AG04450 (cell line): ENCODE results near the gene TTC28. TPM values are rescaled to one million over a fixed set of nuclear protein-coding genes. Genes with fewer than 3 reads are reported as not detected.
"Not testable (repeated sequence)": the region's sequence is repeated elsewhere in the genome, so short reads cannot be mapped to it uniquely, and the experiment has no call there.

Experiments
- CTCF ChIA-PET: fragments of 300-600, 350-600 bp; formaldehyde crosslinking; extraction: SDS; loops from one replicate; lab custom pipeline; 2022; ENCODE audit warnings: antibody characterized with exemption, inconsistent platforms; lab: Charles Lee
- POLR2A ChIA-PET: fragments of 350-600 bp; formaldehyde crosslinking; extraction: SDS; loops from one replicate; lab custom pipeline; 2021; ENCODE audit warnings: antibody characterized with exemption, inconsistent platforms; lab: Yijun Ruan, JAX
- DNase-seq: peaks from one replicate; pipeline ENCODE4 v3.0.0-alpha.2; 2011; ENCODE audit warnings: low read depth, low spot score
- H3K27ac ChIP-seq: one replicate; pipeline ENCODE4 v1.5.1; 2012; ENCODE audit warnings: low read depth, low read length, control low read depth
- H3K27me3 ChIP-seq: one replicate; pipeline ENCODE4 v1.6.0; 2012; ENCODE audit warnings: low read length; ENCODE audit not compliant: control insufficient read depth, insufficient read depth
- H3K4me3 ChIP-seq: 2 replicates; pipeline ENCODE4 v1.5.1; 2011; ENCODE audit warnings: mild to moderate bottlenecking, low read depth, low read length, control low read depth
- H3K9me3 ChIP-seq: 2 replicates; pipeline ENCODE4 v1.5.1; 2012; ENCODE audit warnings: low read length; ENCODE audit not compliant: control insufficient read depth, insufficient read depth
- polyA plus RNA-seq: library from polyadenylated mRNA; depleted of rRNA; stranded (reverse); fragments of >200 nt; gene quantifications from 2 replicates; pipeline ENCODE4 v1.2.3, GENCODE V29; 2011
- TF ChIP-seq, protein P1 (sequence below): IDR thresholded peaks from 2 replicates; pipeline ENCODE4 v1.5.1; 2011; ENCODE audit warnings: low read depth, low read length, control low read depth, inconsistent platforms

The TTC28 gene
- polyA plus RNA-seq, 1 experiment: 11.2 TPM

DNA sequence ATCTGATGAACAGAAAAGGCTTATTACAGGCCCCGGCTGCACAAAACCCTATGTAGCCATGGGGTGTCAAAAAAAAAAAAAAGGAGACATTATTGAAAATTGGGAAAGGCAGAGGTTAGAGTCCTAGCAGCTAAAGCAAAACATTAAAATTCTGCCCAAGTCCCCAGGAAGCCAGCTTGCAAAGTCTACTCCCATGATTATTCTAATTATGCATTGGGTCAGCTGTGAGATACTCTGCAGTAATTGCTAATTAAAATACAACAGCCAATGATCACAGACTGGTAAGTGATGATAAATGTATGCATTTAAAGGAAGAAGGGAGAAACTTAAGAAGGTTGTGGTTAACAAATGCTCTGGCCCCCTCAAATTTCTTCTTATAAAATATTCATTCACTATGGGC is 473.7 kb downstream of the TTC28 start:
- peaks cover 3% of the 10 kb centered on the region; the same call in 1 of the 2 replicates for H3K9me3 ChIP-seq
- H3K4me3 ChIP-seq: no peak overlapping the region
- no peak overlapping the region for H3K27ac ChIP-seq
- ChIA-PET POLR2A (no interaction called here), CTCF (no interaction called here)
- DNase-seq: no peak
- TF ChIP-seq, protein P1, sequence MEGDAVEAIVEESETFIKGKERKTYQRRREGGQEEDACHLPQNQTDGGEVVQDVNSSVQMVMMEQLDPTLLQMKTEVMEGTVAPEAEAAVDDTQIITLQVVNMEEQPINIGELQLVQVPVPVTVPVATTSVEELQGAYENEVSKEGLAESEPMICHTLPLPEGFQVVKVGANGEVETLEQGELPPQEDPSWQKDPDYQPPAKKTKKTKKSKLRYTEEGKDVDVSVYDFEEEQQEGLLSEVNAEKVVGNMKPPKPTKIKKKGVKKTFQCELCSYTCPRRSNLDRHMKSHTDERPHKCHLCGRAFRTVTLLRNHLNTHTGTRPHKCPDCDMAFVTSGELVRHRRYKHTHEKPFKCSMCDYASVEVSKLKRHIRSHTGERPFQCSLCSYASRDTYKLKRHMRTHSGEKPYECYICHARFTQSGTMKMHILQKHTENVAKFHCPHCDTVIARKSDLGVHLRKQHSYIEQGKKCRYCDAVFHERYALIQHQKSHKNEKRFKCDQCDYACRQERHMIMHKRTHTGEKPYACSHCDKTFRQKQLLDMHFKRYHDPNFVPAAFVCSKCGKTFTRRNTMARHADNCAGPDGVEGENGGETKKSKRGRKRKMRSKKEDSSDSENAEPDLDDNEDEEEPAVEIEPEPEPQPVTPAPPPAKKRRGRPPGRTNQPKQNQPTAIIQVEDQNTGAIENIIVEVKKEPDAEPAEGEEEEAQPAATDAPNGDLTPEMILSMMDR: no peak
- H3K27me3 ChIP-seq: no peaks in the 10 kb centered on the region

DNA sequence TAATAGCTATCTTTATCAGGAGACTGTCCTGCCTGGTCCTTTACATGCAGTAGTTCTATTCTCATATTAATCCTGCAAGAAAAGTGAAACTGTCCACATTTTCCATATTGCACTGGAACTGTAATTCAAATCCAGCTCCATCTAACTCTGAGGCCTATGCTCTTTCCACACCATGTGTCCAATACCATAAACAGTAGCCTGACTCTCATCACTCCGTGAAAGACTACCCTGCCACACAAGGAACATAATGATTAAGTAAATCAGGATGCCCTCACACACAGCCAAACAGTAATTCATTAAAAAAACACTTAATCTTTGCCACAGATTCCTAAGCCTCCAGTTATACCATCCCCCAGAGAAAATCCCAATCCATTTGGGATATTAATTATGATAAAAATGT is 475.3 kb downstream of the TTC28 start:
- ChIA-PET POLR2A (no interaction called here), CTCF (no interaction called here)
- peaks cover 3% of the 10 kb centered on the region; the same call in 1 of the 2 replicates for H3K9me3 ChIP-seq
- no peak for DNase-seq
- H3K4me3 ChIP-seq: no peak overlapping the region
- H3K27me3 ChIP-seq: no peaks in the 10 kb centered on the region
- TF ChIP-seq, protein P1: no peak
- H3K27ac ChIP-seq: no peak overlapping the region

DNA sequence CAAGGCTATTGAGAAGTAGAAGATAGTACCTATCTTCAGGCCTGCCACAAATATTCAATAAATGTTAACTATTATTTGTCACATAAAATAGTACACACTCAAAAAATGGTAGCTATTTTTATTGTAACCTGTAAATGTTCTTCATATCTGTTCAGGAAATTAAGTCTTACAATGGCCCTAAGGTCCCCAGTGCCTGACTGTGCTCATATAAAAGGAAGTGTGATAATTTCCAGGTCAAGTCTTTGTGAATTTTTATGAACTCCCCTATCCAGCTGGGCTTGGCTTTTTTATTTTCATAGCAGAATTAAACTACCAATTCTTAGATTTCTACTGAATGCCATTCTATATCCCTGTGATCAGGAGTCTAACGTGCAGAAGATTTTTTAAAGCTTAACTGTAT is 476.4 kb downstream of the TTC28 start:
- POLR2A ChIA-PET: no interaction called here
- Histone ChIP-seq H3K9me3 (no peaks in the 10 kb centered on the region), H3K27ac (no peak overlapping the region), H3K4me3 (no peak overlapping the region), H3K27me3 (no peaks in the 10 kb centered on the region)
- CTCF ChIA-PET: no interaction called here
- TF ChIP-seq, protein P1: no peak
- no peak for DNase-seq

DNA sequence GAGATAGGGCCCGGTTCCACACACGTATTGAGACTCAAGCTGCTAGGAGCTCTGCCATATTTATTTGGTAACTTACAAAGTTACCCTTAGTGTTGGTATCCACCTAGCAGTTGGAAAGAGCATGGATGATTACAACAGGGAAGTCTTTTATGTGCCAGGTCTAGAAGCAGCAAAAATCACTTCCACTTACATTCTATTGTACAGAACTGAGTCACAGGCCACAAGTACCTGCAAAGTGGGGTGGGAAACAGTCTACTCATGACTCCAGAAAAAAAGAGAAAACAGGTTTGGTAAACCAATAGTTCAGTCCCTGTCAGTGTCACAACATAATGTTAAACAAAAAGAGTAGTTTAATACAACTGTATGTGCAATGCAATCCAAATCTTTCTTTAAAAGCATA is 480.9 kb downstream of the TTC28 start:
- ChIA-PET CTCF (no interaction called here), POLR2A (no interaction called here)
- no peak for DNase-seq
- Histone ChIP-seq H3K9me3 (no peaks in the 10 kb centered on the region), H3K27ac (no peak overlapping the region), H3K27me3 (no peaks in the 10 kb centered on the region), H3K4me3 (no peak overlapping the region)
- TF ChIP-seq, protein P1: no peak

DNA sequence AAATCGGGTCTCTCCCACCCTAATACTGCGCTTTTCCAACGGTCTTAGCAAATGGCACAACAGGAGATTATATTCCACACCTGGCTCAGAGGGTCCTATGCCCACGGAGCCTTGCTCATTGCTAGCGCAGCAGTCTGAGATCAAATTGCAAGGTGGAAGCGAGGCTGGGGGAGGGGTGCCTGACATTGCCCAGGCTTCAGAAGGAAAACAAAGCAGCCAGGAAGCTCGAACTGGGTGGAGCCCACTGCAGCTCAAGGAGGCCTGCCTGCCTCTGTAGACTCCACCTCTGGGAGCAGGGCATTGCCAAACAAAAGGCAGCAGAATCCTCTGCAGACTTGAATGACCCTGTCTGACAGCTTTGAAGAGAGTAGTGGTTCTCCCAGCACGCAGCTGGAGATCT is 488.1 kb downstream of the TTC28 start:
- H3K27ac ChIP-seq, POLR2A ChIA-PET, H3K9me3 ChIP-seq, H3K27me3 ChIP-seq, DNase-seq, H3K4me3 ChIP-seq: not testable (repeated sequence)
- CTCF ChIA-PET: interaction anchor here (0.7 kb wide), 1 partner anchor 321 kb away, joined by 3 read pairs; no protein-coding TSS in a partner anchor
